NOMO-1 (cell line): ENCODE measurements around the gene HES6.
"Not testable (repeated sequence)": the region's sequence is repeated elsewhere in the genome, so short reads cannot be mapped to it uniquely, and the experiment has no call there.

ENCODE experiments used
- DNase-seq, 2 experiments: peaks; one replicate each; lab custom pipeline; 2025; ENCODE audit not compliant: unreplicated experiment in 2 of 2; lab: John Stamatoyannopoulos, UW

Gene HES6

DNA sequence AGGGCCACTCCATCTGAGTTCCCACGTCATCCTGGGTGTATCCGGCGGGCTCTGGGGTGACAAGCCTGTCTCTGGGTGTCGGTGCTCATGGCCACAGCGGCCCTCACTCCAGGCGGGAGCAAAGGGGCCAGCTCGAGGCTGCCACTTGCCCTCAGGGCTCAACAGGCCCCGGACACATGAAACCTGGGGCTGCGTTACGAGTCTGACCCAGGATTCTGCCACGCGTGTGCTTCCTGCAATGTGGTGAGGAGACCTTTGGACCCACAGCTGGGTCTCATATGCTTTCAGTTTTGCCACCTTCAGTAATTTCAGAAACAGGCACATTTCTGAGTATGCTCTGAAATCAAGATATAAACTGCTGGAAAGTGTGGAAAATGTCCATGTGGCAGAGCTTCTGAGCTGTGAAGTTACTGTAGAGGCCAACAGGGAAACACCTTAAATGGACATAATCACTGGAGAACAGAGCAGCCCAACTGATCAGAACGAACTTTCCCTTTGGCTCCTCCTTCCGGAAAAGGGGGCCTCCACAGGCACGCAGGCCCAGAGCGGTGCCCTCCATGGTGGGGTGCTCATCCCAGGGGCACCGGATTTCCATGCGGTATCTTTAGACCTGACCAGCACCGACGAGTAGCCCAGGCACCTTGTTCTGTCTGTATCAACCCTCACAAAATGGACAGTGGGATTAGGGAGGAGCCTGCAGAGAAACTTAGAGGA lies 34.5 kb upstream of the HES6 start:
- no peak for DNase-seq

GRCh38 chr2:238273433-238273832 lies 33.6 kb upstream of the HES6 start:
- DNase-seq, result peak; percentile 33 to 40

DNA sequence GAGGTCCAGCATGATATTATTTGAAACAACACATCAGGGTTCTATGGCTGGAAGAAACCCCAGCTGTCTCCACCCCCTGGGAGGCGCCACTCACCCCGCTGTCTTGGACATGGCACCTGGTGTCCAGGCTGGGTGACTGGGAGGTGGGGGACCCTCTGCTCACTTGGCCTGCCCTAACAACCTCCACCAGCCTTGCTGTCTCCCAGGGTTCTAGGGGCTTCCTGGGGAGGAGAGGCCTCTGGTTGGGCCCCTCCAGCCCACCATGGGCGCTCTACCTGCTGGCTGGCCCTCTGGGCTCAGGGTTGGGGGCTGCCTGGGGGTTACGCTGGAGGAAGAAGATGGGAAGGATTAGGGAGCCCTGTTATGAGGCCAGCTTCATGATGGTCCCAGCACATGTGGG lies 32.3 kb upstream of the HES6 start:
- no peak for DNase-seq

- not testable (repeated sequence) for DNase-seq
These were observed 31.8 kb upstream of the HES6 start for GRCh38 chr2:238271686-238272085.

DNA sequence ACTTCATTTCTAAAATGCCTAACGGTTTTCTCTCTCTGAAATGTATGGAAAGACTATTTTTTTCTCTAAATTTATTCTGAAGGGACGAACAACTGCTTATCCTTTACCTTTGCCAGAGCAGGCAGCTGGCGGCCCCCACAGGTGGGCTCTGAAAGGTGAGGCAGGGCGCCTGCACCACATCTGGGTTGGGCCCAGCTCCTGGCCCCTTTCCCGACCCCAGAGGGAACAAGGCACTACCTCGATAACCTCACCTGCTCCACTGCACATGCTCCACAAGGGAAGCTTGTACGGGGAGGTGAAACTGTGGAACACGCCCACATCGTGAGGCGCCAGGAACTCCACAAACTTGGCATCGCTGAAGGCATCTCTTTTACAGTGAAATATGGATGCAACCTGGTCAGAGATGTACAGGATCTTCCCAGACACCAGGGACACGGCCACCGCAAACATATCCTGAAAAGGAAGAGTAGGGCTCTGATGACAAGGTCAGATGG lies 31.3 kb upstream of the HES6 start:
- no peak for DNase-seq

DNA sequence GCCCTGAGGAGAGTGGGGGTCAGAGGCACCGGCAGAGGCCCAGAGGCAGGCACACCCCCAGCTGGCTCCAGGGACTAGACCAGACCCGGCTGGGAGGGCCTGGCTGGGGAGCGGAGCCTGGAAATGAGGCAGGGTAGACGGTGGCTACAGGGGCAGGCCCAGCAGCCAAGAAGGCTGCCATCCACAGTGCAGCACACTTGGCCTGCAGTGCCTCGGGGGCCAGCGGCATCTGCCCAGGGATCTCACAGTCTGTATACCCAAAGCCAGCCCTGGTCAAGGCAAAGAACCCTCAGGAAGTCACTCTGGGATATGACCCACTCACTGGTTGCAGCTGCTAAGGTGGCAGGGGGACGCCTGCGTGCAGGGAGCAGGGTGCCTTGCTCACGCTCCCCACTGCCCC lies 30.8 kb upstream of the HES6 start:
- no peak for DNase-seq

GRCh38 chr2:238269741-238270140 lies 29.9 kb upstream of the HES6 start:
- DNase-seq, result no peak

DNA sequence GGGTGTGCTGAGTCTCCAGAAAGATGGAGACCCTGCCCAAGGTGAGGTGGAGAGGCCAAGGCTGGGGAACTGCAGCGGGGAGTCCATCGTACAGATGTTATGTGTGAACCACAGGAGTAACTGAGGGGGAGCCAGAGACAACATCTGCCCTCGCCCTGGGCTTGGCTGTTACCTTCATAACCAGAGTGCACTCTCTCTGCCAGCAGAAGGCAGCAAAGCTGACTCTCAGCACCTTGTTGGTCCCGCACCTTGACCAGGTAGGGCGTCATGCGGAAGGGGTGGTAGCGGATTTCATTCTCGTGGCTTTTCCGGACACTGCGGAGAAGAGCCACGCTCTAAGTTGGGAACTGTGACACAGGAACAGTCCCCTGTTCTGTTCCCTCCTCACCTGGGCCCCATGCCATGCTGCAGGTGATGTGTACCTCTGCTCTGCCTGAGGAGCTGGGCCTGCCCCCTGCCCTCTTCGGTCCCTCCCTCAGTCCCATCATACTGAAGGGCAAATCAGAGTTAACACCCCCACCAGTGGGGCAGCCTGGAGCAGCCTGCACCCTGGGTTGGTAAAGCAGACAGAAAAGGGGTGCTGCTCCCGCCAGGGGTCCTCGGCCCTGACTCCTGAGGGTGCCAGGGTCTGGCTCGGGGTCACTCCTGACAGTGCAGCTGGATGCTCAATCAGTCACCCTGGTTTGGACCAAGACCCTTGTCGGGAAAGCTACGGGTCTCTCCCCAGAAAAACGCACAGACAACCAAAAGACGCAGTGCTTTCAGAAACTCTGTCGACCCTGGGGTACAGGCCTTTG lies 28.2 kb upstream of the HES6 start:
- no peak for DNase-seq

DNA sequence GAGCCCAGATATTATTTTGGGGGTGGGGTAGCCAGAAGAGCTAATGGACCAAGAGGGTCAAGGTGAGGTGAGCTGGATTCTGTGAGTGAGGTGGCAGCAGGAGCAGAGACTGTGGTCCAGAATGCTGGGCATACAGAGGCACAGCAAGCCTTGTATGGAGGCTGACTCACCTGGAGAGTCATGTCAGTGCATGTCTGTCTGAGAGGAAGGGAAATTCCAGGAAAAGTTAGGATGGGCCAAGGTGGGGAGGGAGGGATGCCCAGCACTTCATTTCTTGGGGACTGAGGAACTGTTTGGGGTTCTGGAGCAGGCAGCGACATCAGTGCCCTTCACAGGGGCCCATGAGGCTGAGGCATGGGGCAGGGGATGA lies 27.5 kb upstream of the HES6 start:
- no peak for DNase-seq

GRCh38 chr2:238265605-238266004 lies 25.8 kb upstream of the HES6 start:
- no peak for DNase-seq

GRCh38 chr2:238264072-238264460 lies 24.2 kb upstream of the HES6 start:
- no peak for DNase-seq

GRCh38 chr2:238263204-238264071 lies 23.6 kb upstream of the HES6 start:
- peak; percentile 20 to 60 for DNase-seq

DNA sequence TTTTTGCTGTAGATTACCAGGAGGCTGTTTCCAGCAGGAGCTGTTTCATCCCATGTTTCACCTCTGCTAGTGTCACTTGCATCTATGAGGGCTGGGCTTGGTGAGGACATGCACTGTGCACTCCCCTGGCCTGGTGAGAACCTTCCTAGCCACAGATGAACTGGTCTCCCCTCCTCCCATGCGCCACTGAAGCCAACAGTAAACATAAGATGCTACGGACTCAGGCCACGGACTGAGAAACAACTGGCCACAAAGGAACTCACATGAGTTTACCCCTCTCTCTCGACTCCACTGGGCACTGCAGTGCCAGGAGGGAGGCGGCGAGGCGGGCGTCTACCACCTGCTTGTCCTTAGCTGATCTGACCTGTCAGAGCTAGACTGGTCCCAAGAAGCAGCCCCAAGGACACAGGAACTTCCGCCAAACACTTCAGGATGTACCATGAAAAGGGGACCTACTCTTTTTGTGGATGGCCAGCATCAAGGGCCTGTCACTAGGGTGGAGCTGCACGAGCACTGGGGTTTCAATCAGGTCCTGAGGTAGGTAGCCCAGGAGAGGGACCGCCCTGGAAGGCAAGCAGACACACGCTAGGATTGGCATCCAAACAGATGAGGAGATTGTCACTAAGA lies 22.8 kb upstream of the HES6 start:
- no peak for DNase-seq

DNA sequence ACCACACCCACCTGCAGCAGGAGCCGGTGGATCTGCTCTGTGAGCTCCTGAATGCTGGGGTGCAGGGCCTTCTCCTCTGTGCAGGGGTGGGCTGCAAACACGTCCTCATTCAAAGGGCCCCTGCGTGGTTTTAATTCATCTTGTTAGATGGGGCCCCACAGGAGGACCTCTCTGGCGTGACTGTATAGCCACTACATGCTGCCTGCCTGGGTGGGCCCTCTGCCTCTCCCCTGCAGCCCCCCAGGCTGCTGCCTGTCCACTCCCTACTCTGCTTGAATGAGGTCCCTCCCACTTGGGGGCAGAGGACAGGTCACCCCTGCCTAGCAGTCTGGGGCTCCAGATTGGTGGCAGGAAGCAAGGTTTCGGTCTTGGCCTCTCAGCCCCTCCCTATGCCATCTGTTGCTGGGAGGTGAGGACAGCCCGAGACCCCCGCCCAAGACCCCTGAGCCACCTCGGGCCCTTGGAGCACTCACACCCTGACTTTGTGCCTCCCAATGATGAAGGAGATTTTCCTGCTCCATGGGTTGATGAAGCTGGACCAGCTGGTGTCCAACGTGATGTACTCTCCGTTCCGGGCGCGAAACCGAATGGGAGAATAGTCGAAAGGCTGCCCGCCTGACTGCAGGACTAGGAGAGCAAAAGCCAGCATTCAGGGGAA lies 22.0 kb upstream of the HES6 start:
- DNase-seq, result no peak

DNA sequence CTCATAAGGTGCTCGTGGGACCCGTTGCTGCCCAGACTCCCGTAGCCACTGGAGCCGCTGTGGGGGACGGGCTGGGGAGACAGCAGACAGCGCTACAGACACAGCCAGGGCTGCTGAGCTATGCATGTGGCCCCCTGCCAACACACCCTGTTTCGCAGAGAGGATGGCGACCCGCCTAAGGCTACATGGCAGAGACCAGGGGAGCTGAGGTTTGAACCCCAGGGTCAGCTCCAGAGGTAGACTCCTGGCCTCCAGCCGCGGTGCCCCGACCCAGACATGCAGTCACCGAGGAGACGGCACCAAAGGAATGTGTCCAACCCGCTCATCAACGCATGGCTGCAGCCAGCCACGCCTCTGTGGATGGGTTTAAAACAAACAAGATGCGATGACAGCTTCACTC lies 21.0 kb upstream of the HES6 start:
- no peak for DNase-seq

- no peak for DNase-seq
These were observed 19.5 kb upstream of the HES6 start for GRCh38 chr2:238259061-238260020.

- no peak for DNase-seq
These were observed 18.2 kb upstream of the HES6 start for GRCh38 chr2:238257786-238258700.

- DNase-seq, result peak; percentile 83 to 84
These were observed 16.8 kb upstream of the HES6 start for GRCh38 chr2:238256594-238257104.
